ENCODE measurements around the gene SMARCA4.

Gene SMARCA4

DNA sequence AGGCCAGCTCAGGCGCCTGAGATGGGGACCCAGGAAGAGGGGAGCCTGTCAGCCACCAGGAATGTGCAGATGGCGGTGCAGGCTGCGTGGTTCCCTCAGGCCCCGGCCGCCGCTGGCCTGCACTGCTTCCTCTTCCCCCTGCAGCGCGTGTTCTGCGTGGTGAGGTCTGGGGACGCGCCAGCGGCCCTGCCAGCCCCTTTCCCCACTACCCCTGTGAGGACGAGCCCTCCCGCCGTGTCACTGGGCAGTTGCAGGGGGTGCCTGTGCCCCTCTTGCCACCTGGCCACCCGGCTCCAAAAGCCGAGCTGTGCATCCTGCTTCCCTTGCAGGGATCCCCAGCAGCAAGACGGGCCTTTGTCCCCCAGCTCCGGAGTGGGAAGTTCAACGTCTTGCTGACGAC lies 58.4 kb downstream of the SMARCA4 start:
- Histone ChIP-seq H3K4me1 (ENCODE audit: insufficient read depth, low read length, poor library complexity, severe bottlenecking) (no peaks in the 10 kb centered on the region), H3K27me3 (ENCODE audit: insufficient read depth, low read length, poor library complexity, severe bottlenecking) (no peaks in the 10 kb centered on the region), H4K20me1 (ENCODE audit: insufficient read depth, low read length, poor library complexity, severe bottlenecking) (peaks cover 3% of the 10 kb centered on the region), H3K36me3 (ENCODE audit: insufficient read depth, low read length) (peaks cover 97% of the 10 kb centered on the region; the same call in 1 of the 2 replicates), H3K9ac (ENCODE audit: low read depth, low read length, poor library complexity, severe bottlenecking) (no peak overlapping the region), H3K4me2 (ENCODE audit: low read depth, low read length, poor library complexity, severe bottlenecking) (no peak overlapping the region), H3K9me3 (ENCODE audit: insufficient read depth, low read depth, low read length) (no peaks in the 10 kb centered on the region), H3K9me2 (replicated peaks; ENCODE audit: low read depth, low read length) (no peaks in the 10 kb centered on the region), H3K4me3 (ENCODE audit: low read length, poor library complexity, severe bottlenecking) (no peak overlapping the region), H3K79me2 (ENCODE audit: insufficient read depth, low read length) (no peaks in the 10 kb centered on the region), H3F3A (ENCODE audit: low read depth) (no peaks in the 10 kb centered on the region), H2AFZ (ENCODE audit: low read length) (no peak overlapping the region)
- TF ChIP-seq, protein P1, sequence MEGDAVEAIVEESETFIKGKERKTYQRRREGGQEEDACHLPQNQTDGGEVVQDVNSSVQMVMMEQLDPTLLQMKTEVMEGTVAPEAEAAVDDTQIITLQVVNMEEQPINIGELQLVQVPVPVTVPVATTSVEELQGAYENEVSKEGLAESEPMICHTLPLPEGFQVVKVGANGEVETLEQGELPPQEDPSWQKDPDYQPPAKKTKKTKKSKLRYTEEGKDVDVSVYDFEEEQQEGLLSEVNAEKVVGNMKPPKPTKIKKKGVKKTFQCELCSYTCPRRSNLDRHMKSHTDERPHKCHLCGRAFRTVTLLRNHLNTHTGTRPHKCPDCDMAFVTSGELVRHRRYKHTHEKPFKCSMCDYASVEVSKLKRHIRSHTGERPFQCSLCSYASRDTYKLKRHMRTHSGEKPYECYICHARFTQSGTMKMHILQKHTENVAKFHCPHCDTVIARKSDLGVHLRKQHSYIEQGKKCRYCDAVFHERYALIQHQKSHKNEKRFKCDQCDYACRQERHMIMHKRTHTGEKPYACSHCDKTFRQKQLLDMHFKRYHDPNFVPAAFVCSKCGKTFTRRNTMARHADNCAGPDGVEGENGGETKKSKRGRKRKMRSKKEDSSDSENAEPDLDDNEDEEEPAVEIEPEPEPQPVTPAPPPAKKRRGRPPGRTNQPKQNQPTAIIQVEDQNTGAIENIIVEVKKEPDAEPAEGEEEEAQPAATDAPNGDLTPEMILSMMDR (conservative IDR thresholded peaks at IDR 0.05; ENCODE audit: low read length), result no peak
- no peak for TF ChIP-seq EZH2phosphoT487 (IDR thresholded peaks at IDR 0.05; ENCODE audit: borderline replicate concordance)

DNA sequence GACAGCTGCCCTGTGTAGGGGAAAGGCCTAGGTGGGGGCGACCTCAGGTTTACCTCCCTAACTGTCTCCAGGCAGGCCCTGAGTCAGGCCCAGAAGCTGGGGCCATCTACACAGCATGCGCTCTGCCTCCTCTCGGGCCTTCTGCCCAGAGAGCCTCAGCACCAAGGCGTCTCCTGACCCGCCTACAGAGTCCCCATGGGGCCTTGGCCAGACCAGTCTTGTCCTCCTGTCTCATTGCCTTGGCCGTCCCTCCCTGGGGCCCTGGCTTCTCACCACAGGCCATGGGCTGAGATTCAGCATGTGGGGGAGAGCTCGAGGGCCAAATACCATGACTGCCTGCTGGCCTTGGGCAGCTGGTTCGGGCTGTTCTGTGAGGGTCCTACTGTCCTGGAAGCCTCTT lies 59.0 kb downstream of the SMARCA4 start:
- TF ChIP-seq, protein P1 (conservative IDR thresholded peaks at IDR 0.05; ENCODE audit: low read length), result no peak
- no peak for TF ChIP-seq EZH2phosphoT487 (IDR thresholded peaks at IDR 0.05; ENCODE audit: borderline replicate concordance)
- no peak overlapping the region for H2AFZ ChIP-seq (ENCODE audit: low read length)
- H3K4me1 ChIP-seq (ENCODE audit: insufficient read depth, low read length, poor library complexity, severe bottlenecking), result no peaks in the 10 kb centered on the region
- H3K9ac ChIP-seq (ENCODE audit: low read depth, low read length, poor library complexity, severe bottlenecking), result no peak overlapping the region
- no peak overlapping the region for H3K4me3 ChIP-seq (ENCODE audit: low read length, poor library complexity, severe bottlenecking)
- H3F3A ChIP-seq (ENCODE audit: low read depth), result no peaks in the 10 kb centered on the region
- peaks cover 98% of the 10 kb centered on the region; the same call in 1 of the 2 replicates for H3K36me3 ChIP-seq (ENCODE audit: insufficient read depth, low read length)
- peaks cover 3% of the 10 kb centered on the region for H4K20me1 ChIP-seq (ENCODE audit: insufficient read depth, low read length, poor library complexity, severe bottlenecking)
- no peaks in the 10 kb centered on the region for H3K9me2 ChIP-seq (replicated peaks; ENCODE audit: low read depth, low read length)
- H3K27me3 ChIP-seq (ENCODE audit: insufficient read depth, low read length, poor library complexity, severe bottlenecking), result no peaks in the 10 kb centered on the region
- H3K79me2 ChIP-seq (ENCODE audit: insufficient read depth, low read length), result no peaks in the 10 kb centered on the region
- no peaks in the 10 kb centered on the region for H3K9me3 ChIP-seq (ENCODE audit: insufficient read depth, low read depth, low read length)
- H3K4me2 ChIP-seq (ENCODE audit: low read depth, low read length, poor library complexity, severe bottlenecking), result no peak overlapping the region

DNA sequence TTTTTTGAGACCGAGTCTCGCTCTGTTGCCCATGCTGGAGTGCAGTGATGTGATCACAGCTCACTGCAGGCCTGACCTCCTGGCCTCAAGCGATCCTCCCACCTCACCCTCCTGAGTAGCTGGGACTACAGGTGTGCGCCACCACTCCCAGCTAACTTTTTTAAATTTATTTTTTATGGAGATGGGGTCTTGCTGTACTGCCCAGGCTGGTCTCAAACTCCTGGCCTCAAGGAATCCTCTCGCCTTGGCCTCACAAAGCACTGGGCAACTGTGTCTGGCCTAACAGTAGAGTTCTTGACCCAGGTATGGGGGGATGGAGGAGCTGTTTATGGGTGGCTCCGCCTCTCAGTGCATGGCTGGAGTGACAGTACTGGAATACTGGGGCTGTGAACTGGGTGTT lies 59.6 kb downstream of the SMARCA4 start:
- H3F3A ChIP-seq (ENCODE audit: low read depth), result no peaks in the 10 kb centered on the region
- H3K79me2 ChIP-seq (ENCODE audit: insufficient read depth, low read length), result no peaks in the 10 kb centered on the region
- no peaks in the 10 kb centered on the region for H3K4me1 ChIP-seq (ENCODE audit: insufficient read depth, low read length, poor library complexity, severe bottlenecking)
- H2AFZ ChIP-seq (ENCODE audit: low read length), result no peak overlapping the region
- no peaks in the 10 kb centered on the region for H3K9me3 ChIP-seq (ENCODE audit: insufficient read depth, low read depth, low read length)
- H3K36me3 ChIP-seq (ENCODE audit: insufficient read depth, low read length), result peaks cover 98% of the 10 kb centered on the region; the same call in 1 of the 2 replicates
- H3K4me3 ChIP-seq (ENCODE audit: low read length, poor library complexity, severe bottlenecking), result no peak overlapping the region
- no peak overlapping the region for H3K9ac ChIP-seq (ENCODE audit: low read depth, low read length, poor library complexity, severe bottlenecking)
- no peaks in the 10 kb centered on the region for H3K9me2 ChIP-seq (replicated peaks; ENCODE audit: low read depth, low read length)
- H3K4me2 ChIP-seq (ENCODE audit: low read depth, low read length, poor library complexity, severe bottlenecking), result no peak overlapping the region
- no peak for TF ChIP-seq EZH2phosphoT487 (IDR thresholded peaks at IDR 0.05; ENCODE audit: borderline replicate concordance)
- TF ChIP-seq, protein P1 (conservative IDR thresholded peaks at IDR 0.05; ENCODE audit: low read length), result no peak
- no peaks in the 10 kb centered on the region for H3K27me3 ChIP-seq (ENCODE audit: insufficient read depth, low read length, poor library complexity, severe bottlenecking)
- peaks cover 3% of the 10 kb centered on the region for H4K20me1 ChIP-seq (ENCODE audit: insufficient read depth, low read length, poor library complexity, severe bottlenecking)

Measured in Loucy (cell line).